Measurements from ENCODE around the gene TEX48.

The TEX48 gene

DNA sequence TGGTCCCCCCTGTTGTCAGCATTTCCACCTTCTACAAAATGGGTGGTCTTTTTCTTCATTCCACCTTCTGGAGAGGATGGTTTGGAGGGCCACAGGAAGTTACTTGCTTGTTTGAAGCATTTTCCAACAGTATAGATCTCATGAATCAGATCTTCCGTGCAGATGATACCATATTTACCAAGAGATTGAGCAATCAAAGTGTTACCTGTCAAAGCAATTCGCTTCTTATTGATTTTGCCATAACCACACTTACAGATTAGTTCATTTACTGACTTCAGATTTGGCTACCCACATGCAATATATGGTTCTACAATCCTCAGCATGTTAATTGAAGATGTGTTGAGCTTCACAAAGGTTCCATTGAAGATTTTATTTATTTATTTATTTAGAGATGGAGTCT lies 14.0 kb upstream of the TEX48 start:
- no peak overlapping the region for H3K4me3 ChIP-seq (replicated peaks; ENCODE audit: low read depth, low read length)
- TF ChIP-seq, protein P1, sequence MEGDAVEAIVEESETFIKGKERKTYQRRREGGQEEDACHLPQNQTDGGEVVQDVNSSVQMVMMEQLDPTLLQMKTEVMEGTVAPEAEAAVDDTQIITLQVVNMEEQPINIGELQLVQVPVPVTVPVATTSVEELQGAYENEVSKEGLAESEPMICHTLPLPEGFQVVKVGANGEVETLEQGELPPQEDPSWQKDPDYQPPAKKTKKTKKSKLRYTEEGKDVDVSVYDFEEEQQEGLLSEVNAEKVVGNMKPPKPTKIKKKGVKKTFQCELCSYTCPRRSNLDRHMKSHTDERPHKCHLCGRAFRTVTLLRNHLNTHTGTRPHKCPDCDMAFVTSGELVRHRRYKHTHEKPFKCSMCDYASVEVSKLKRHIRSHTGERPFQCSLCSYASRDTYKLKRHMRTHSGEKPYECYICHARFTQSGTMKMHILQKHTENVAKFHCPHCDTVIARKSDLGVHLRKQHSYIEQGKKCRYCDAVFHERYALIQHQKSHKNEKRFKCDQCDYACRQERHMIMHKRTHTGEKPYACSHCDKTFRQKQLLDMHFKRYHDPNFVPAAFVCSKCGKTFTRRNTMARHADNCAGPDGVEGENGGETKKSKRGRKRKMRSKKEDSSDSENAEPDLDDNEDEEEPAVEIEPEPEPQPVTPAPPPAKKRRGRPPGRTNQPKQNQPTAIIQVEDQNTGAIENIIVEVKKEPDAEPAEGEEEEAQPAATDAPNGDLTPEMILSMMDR (IDR thresholded peaks at IDR 0.05; ENCODE audit: low read depth, low read length, missing control alignments) = no peak
- no peak for DNase-seq (ENCODE audit: extremely low read depth, low read depth)

DNA sequence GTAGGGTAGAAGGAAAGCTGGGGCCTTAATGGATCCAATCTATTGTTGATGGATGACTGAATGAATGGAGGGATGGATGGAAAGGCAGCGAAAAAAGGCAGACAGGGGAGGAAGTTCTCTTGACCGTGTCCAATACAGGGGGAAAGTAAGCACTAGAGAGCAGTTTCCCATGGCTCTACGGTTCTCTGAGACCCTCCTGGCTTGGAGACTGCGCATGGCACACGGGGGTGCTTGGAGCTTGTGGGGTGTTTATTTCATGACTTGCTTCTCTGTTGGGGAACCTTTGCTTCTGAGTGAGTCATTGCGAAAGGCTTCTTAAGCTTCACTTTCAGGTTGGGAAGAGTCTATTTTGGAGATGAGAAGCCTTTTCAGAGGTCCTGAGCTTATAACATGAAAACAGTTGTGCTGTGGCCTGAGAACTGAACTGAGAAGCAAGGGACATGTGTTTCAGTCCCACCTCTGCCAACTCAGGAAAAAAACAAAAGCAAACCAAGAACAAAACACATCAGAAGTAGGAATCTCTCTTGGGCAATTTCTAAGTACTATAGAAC lies 12.8 kb upstream of the TEX48 start:
- DNase-seq (ENCODE audit: extremely low read depth, low read depth) = no peak
- TF ChIP-seq, protein P1 (IDR thresholded peaks at IDR 0.05; ENCODE audit: low read depth, low read length, missing control alignments) = no peak

DNA sequence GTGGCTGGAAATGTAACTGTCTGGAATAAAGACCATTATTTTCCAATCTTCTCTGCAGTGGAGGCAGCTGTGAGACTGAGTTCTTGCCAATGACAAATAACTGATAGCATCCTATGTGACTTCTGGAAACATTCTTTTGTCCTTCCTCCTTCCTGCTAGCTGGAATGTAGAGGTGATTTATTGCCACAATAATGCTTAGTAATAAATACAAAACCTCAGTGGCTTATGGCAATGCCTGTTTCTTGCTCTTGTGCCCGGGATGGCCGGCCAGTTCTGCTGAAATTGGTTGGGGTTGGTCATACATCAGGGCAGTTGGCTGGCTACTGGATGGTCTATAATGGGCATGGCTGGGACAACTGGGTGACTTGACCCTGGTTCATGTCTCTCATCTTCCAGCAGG lies 12.2 kb upstream of the TEX48 start:
- TF ChIP-seq, protein P1 (IDR thresholded peaks at IDR 0.05; ENCODE audit: low read depth, low read length, missing control alignments) = no peak
- DNase-seq (ENCODE audit: extremely low read depth, low read depth) = no peak
- H3K4me3 ChIP-seq (replicated peaks; ENCODE audit: low read depth, low read length) = no peak overlapping the region

More for the DNA sequence above, 12.8 kb upstream of the TEX48 start:
- H3K4me3 ChIP-seq (replicated peaks; ENCODE audit: low read depth, low read length) = no peak overlapping the region

GRCh38 chr9:114693248-114693855 lies 11.4 kb upstream of the TEX48 start:
- DNase-seq (ENCODE audit: extremely low read depth, low read depth) = no peak
- H3K4me3 ChIP-seq (replicated peaks; ENCODE audit: low read depth, low read length) = no peak overlapping the region
- TF ChIP-seq, protein P1 (IDR thresholded peaks at IDR 0.05; ENCODE audit: low read depth, low read length, missing control alignments) = no peak

DNA sequence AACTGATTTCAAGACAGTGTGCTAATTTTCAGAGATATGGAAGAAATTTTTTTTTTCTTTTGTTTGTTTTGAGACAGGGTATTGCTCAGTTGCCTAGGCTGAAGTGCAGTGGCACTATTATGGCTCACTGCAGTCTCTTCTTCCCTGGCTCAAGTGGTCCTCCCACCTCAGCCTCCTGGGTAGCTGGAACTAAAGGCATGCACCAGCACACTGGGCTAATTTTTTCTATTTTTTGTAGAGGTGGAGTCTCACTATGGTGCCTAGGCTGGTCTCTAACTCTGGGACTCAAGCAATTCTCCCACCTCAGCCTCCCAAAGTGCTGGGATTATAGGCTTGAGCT lies 9.9 kb upstream of the TEX48 start:
- DNase-seq (ENCODE audit: extremely low read depth, low read depth) = no peak
- TF ChIP-seq, protein P1 (IDR thresholded peaks at IDR 0.05; ENCODE audit: low read depth, low read length, missing control alignments) = no peak
- no peak overlapping the region for H3K4me3 ChIP-seq (replicated peaks; ENCODE audit: low read depth, low read length)

- no peak overlapping the region for H3K4me3 ChIP-seq (replicated peaks; ENCODE audit: low read depth, low read length)
- TF ChIP-seq, protein P1 (IDR thresholded peaks at IDR 0.05; ENCODE audit: low read depth, low read length, missing control alignments) = no peak
- peak; percentile 76 for DNase-seq (ENCODE audit: extremely low read depth, low read depth)
These were observed 9.3 kb upstream of the TEX48 start for GRCh38 chr9:114691046-114691955.
